Ascending aorta (tissue), 2 donors: ENCODE results near the gene PLIN1. TPM values are rescaled to one million over a fixed set of nuclear protein-coding genes. Genes with fewer than 3 reads are reported as not detected.
A peak's percentile ranks its signal among the peaks of the same experiment; 100 is the strongest.

Experiments used
- DNase-seq, 2 donors: peaks; one replicate each; pipeline ENCODE4 v3.0.0-alpha.2; 2019; ENCODE audit warnings: low spot score in 2 of 2
- H3K27ac ChIP-seq, 2 donors: fragments of 200-600 bp; sonication (generic); one replicate each; pipeline ENCODE4 v1.5.1; 2016 to 2017; ENCODE audit warnings: mild to moderate bottlenecking in 1 of 2
- H3K27me3 ChIP-seq: fragments of 200-600 bp; sonication (generic); one replicate; pipeline ENCODE4 v1.5.1; 2017
- H3K36me3 ChIP-seq, 2 donors: fragments of 200-600 bp; sonication (generic); one replicate each; pipeline ENCODE4 v1.5.1; 2016
- H3K4me1 ChIP-seq, 2 donors: fragments of 200-600 bp; sonication (generic); one replicate each; pipeline ENCODE4 v1.5.1; 2016 to 2017; ENCODE audit warnings: mild to moderate bottlenecking in 1 of 2
- H3K4me3 ChIP-seq, 2 donors: fragments of 200-600 bp; sonication (generic); one replicate each; pipeline ENCODE4 v1.5.1; 2016 to 2017; ENCODE audit warnings: mild to moderate bottlenecking in 1 of 2
- H3K9me3 ChIP-seq, 2 donors: fragments of 200-600 bp; sonication (generic); one replicate each; pipeline ENCODE4 v1.5.1; 2016
- CTCF ChIP-seq, 3 experiments: fragments of 200-600 bp in 2 of 3; fragments of 450-650 bp in 1 of 3; sonication (generic) in 2 of 3; IDR thresholded peaks; one replicate each; pipeline ENCODE4 v1.5.1; 2016 to 2019; ENCODE audit warnings: antibody characterized with exemption in 3 of 3, mild to moderate bottlenecking in 1 of 3, moderate library complexity in 1 of 3
- intact Hi-C: fragments of 100-400 bp; cut with DNase I; formaldehyde crosslinking; loops from one replicate; pipeline ENCODE4 v1.15.1; 2023
- total RNA-seq: library from RNA; depleted of rRNA; stranded (reverse); fragments of >200 nt; gene quantifications from one replicate; pipeline ENCODE4 v1.1.0, GENCODE V29; 2016

PLIN1 gene
- total RNA-seq, 1 donor from 2014 or later: 39.3 TPM

- Histone ChIP-seq H3K9me3 (no peaks in the 10 kb centered on the region), H3K36me3 (peaks cover 40 to 42% of the 10 kb centered on the region in 2 donors), H3K4me1 (peaks cover 0 to 12% of the 10 kb centered on the region in 2 donors), H3K27me3 (no peaks in the 10 kb centered on the region), H3K27ac (no peak overlapping the region), H3K4me3 (no peak overlapping the region)
- intact Hi-C loops: no loop called here
- DNase-seq: no peak
- no peak for TF ChIP-seq CTCF (IDR thresholded peaks at IDR 0.05)
These were observed 53.5 kb downstream of the PLIN1 start for GRCh38 chr15:89625716-89626115.

GRCh38 chr15:89623165-89623564, 56.0 kb downstream of the PLIN1 start:
- Histone ChIP-seq H3K36me3 (peaks cover 16 to 17% of the 10 kb centered on the region in 2 donors), H3K9me3 (no peaks in the 10 kb centered on the region), H3K27me3 (no peaks in the 10 kb centered on the region), H3K4me3 (no peak overlapping the region), H3K4me1 (peaks cover 0 to 12% of the 10 kb centered on the region in 2 donors), H3K27ac (peak overlapping the region in 1 of 2 donors; percentile 63)
- no peak for DNase-seq
- TF ChIP-seq CTCF (IDR thresholded peaks at IDR 0.05): no peak
- intact Hi-C loops: no loop called here

- H3K9me3 ChIP-seq: no peaks in the 10 kb centered on the region
- H3K36me3 ChIP-seq: peaks cover 4 to 7% of the 10 kb centered on the region in 2 donors
- TF ChIP-seq CTCF (IDR thresholded peaks at IDR 0.05): no peak
- no peak overlapping the region for H3K27ac ChIP-seq
- intact Hi-C loops: no loop called here
- H3K4me1 ChIP-seq: peaks cover 0 to 12% of the 10 kb centered on the region in 2 donors
- H3K4me3 ChIP-seq: no peak overlapping the region
- DNase-seq: no peak
- H3K27me3 ChIP-seq: no peaks in the 10 kb centered on the region
These were observed 57.6 kb downstream of the PLIN1 start for GRCh38 chr15:89621547-89621946.

GRCh38 chr15:89616228-89616627, 62.9 kb downstream of the PLIN1 start:
- intact Hi-C loops: no loop called here
- no peak overlapping the region for H3K27ac ChIP-seq
- DNase-seq: no peak
- no peaks in the 10 kb centered on the region for H3K36me3 ChIP-seq
- no peaks in the 10 kb centered on the region for H3K4me1 ChIP-seq
- H3K4me3 ChIP-seq: no peak overlapping the region
- H3K27me3 ChIP-seq: no peaks in the 10 kb centered on the region
- H3K9me3 ChIP-seq: no peaks in the 10 kb centered on the region
- no peak for TF ChIP-seq CTCF (IDR thresholded peaks at IDR 0.05)

GRCh38 chr15:89615135-89615534, 64.0 kb downstream of the PLIN1 start:
- intact Hi-C loops: no loop called here
- no peak overlapping the region for H3K4me3 ChIP-seq

More at GRCh38 chr15:89615135-89615534, 64.0 kb downstream of the PLIN1 start:
- DNase-seq: no peak
- Histone ChIP-seq H3K4me1 (no peaks in the 10 kb centered on the region), H3K27me3 (no peaks in the 10 kb centered on the region), H3K27ac (no peak overlapping the region), H3K9me3 (no peaks in the 10 kb centered on the region), H3K36me3 (no peaks in the 10 kb centered on the region)
- TF ChIP-seq CTCF (IDR thresholded peaks at IDR 0.05): no peak

Other genes starting within 250 kb of the PLIN1 start
- gene RHCG, start 182.8 kb downstream of the PLIN1 start, total RNA-seq: 0.43 TPM
- gene TICRR, start 103.9 kb downstream of the PLIN1 start, total RNA-seq: not detected
- 39.1 TPM for gene KIF7, start 23.9 kb downstream of the PLIN1 start, total RNA-seq
- 34.2 TPM for gene PEX11A, start 11.4 kb upstream of the PLIN1 start, total RNA-seq
- not detected for gene WDR93, start 11.4 kb upstream of the PLIN1 start, total RNA-seq
- gene MESP1, start 71.9 kb upstream of the PLIN1 start, total RNA-seq: 0.85 TPM
- not detected for gene MESP2, start 97.0 kb upstream of the PLIN1 start, total RNA-seq
- gene ANPEP, start 135.5 kb upstream of the PLIN1 start, total RNA-seq: 48.2 TPM
- 16.0 TPM for gene AP3S2, start 214.6 kb upstream of the PLIN1 start, total RNA-seq
- 29.8 TPM for gene ARPIN, start 233.6 kb upstream of the PLIN1 start, total RNA-seq